H1 (cell line): ENCODE results near the gene MOG. TPM values are rescaled to one million over a fixed set of nuclear protein-coding genes. Genes with fewer than 3 reads are reported as not detected.

Experiments
- CTCF ChIA-PET: fragments of 300-600 bp; sonication (Branson Sonifier 250); formaldehyde crosslinking; loops from one replicate; lab custom pipeline; 2021; ENCODE audit not compliant: partially characterized antibody; lab: Charles Lee
- POLR2A ChIA-PET: fragments of 300-600 bp; sonication (Branson Sonifier 250); formaldehyde crosslinking; loops from one replicate; lab custom pipeline; 2021; ENCODE audit warnings: inconsistent platforms; ENCODE audit not compliant: partially characterized antibody; lab: Charles Lee
- DNase-seq, 2 experiments: peaks; one replicate each; pipeline versions ENCODE4 v3.0.0 to v3.0.0-alpha.2; 2010 to 2022; ENCODE audit warnings: low spot score in 2 of 2, low read depth in 1 of 2, mixed read lengths in 1 of 2
- FAIRE-seq: peaks from 2 replicates; lab custom pipeline; 2011; peaks lifted over from hg19 to GRCh38; lab: Jason Lieb, UNC
- H2AFZ ChIP-seq: 2 replicates; pipeline ENCODE4 v1.8.1; 2012; ENCODE audit warnings: low read length, inconsistent platforms
- H2AK5ac ChIP-seq: 2 replicates; pipeline ENCODE4 v1.6.1; 2013; ENCODE audit warnings: low read depth, low read length
- H2BK120ac ChIP-seq: replicated peaks from 2 replicates; pipeline ENCODE3; 2013; ENCODE audit warnings: low read depth, low read length, inconsistent platforms
- H2BK12ac ChIP-seq: 2 replicates; pipeline ENCODE4 v1.6.1; 2013; ENCODE audit warnings: low read depth, low read length
- H2BK15ac ChIP-seq: 2 replicates; pipeline ENCODE4 v1.6.1; 2013; ENCODE audit warnings: low read length
- H2BK20ac ChIP-seq: 2 replicates; pipeline ENCODE4 v1.6.1; 2013; ENCODE audit warnings: low read length
- H2BK5ac ChIP-seq: 2 replicates; pipeline ENCODE4 v1.6.1; 2013; ENCODE audit warnings: low read depth, low read length
- H3K14ac ChIP-seq: 2 replicates; pipeline ENCODE4 v1.6.1; 2013; ENCODE audit warnings: inconsistent platforms; ENCODE audit not compliant: insufficient read length
- H3K18ac ChIP-seq: 2 replicates; pipeline ENCODE4 v1.6.1; 2013; ENCODE audit warnings: low read length; ENCODE audit errors: extremely low read depth
- H3K23ac ChIP-seq: 2 replicates; pipeline ENCODE4 v1.6.1; 2013; ENCODE audit warnings: inconsistent platforms; ENCODE audit not compliant: insufficient read length
- H3K23me2 ChIP-seq: 2 replicates; pipeline ENCODE4 v1.6.1; 2013; ENCODE audit warnings: low read depth, low read length
- H3K27ac ChIP-seq: 2 replicates; pipeline ENCODE4 v1.6.1; 2011; ENCODE audit warnings: low read depth, low read length, inconsistent platforms
- H3K27me3 ChIP-seq, 4 experiments: replicated peaks in 1 of 4; 1 replicate in 1 of 4; 2 replicates in 3 of 4; pipeline versions ENCODE4 v1.6.1 to v1.8.1; 2011 to 2013; ENCODE audit warnings: low read length in 3 of 4, mild to moderate bottlenecking in 3 of 4, inconsistent platforms in 2 of 4, mixed read lengths in 2 of 4, moderate library complexity in 1 of 4; ENCODE audit not compliant: control insufficient read depth in 3 of 4, insufficient read depth in 3 of 4; ENCODE audit errors: extremely low read depth in 1 of 4
- H3K36me3 ChIP-seq, 4 experiments: 2 replicates each; pipeline versions ENCODE4 v1.6.1 to v1.8.1; 2011 to 2013; ENCODE audit warnings: mild to moderate bottlenecking in 4 of 4, low read length in 3 of 4, moderate library complexity in 2 of 4, control low read depth in 1 of 4, inconsistent platforms in 1 of 4; ENCODE audit not compliant: insufficient read depth in 4 of 4, control insufficient read depth in 2 of 4
- H3K4ac ChIP-seq: replicated peaks from 2 replicates; pipeline ENCODE3; 2013; ENCODE audit warnings: low read length, low read depth, mixed read lengths, inconsistent platforms; ENCODE audit not compliant: insufficient read length
- H3K4me1 ChIP-seq, 4 experiments: replicated peaks in 1 of 4; 1 replicate in 1 of 4; 2 replicates in 3 of 4; pipeline versions ENCODE4 v1.6.1 to v1.8.1; 2011 to 2013; ENCODE audit warnings: low read length in 3 of 4, inconsistent platforms in 2 of 4, mixed read lengths in 1 of 4; ENCODE audit not compliant: insufficient read depth in 4 of 4, control insufficient read depth in 3 of 4
- H3K4me2 ChIP-seq, 2 experiments: 2 replicates each; pipeline versions ENCODE4 v1.6.1 to v1.8.1; 2011 to 2013; ENCODE audit warnings: low read depth in 2 of 2, low read length in 2 of 2, control low read depth in 1 of 2, inconsistent platforms in 1 of 2, mild to moderate bottlenecking in 1 of 2; ENCODE audit not compliant: insufficient read depth in 1 of 2
- H3K4me3 ChIP-seq, 4 experiments: fragments of 200-600, 300-600 bp in 1 of 4; sonication (generic), shearing (Covaris generic), sonication (Bioruptor Twin) in 1 of 4; 2 replicates each; pipeline versions ENCODE4 v1.5.1 to v1.8.1; 2011 to 2016; ENCODE audit warnings: low read length in 4 of 4, low read depth in 3 of 4, control low read depth in 2 of 4, inconsistent platforms in 2 of 4, mild to moderate bottlenecking in 2 of 4, mixed read lengths in 1 of 4, moderate library complexity in 1 of 4; ENCODE audit not compliant: insufficient read depth in 2 of 4; ENCODE audit errors: extremely low read depth in 1 of 4
- H3K56ac ChIP-seq: replicated peaks from 2 replicates; pipeline ENCODE3; 2013; ENCODE audit warnings: low read depth, mild to moderate bottlenecking, mixed read lengths, low read length, inconsistent platforms; ENCODE audit not compliant: insufficient read length
- H3K79me1 ChIP-seq: 2 replicates; pipeline ENCODE4 v1.6.1; 2013; ENCODE audit warnings: low read depth, low read length, control low read depth
- H3K79me2 ChIP-seq, 2 experiments: 2 replicates each; pipeline versions ENCODE4 v1.6.1 to v1.8.1; 2012 to 2013; ENCODE audit warnings: low read length in 2 of 2, mild to moderate bottlenecking in 2 of 2, inconsistent platforms in 1 of 2; ENCODE audit not compliant: insufficient read depth in 2 of 2, control insufficient read depth in 1 of 2
- H3K9ac ChIP-seq, 4 experiments: replicated peaks in 1 of 4; 1 replicate in 1 of 4; 2 replicates in 3 of 4; pipeline versions ENCODE4 v1.6.1 to v1.8.1; 2011 to 2013; ENCODE audit warnings: low read depth in 3 of 4, low read length in 3 of 4, control low read depth in 2 of 4, mild to moderate bottlenecking in 2 of 4, moderate library complexity in 2 of 4, inconsistent platforms in 1 of 4; ENCODE audit errors: extremely low read depth in 1 of 4
- H3K9me3 ChIP-seq, 2 experiments: 2 replicates each; pipeline versions ENCODE4 v1.6.1 to v1.8.1; 2012 to 2013; ENCODE audit warnings: mild to moderate bottlenecking in 2 of 2, moderate library complexity in 2 of 2, control low read depth in 1 of 2, inconsistent platforms in 1 of 2, low read depth in 1 of 2, low read length in 1 of 2, mixed read lengths in 1 of 2; ENCODE audit not compliant: insufficient read depth in 2 of 2
- H4K20me1 ChIP-seq, 2 experiments: replicated peaks in 1 of 2; 2 replicates each; pipeline versions ENCODE3 to v1.8.1; 2011 to 2013; ENCODE audit warnings: inconsistent platforms in 2 of 2, low read length in 2 of 2, mild to moderate bottlenecking in 1 of 2; ENCODE audit not compliant: insufficient read depth in 2 of 2, control insufficient read depth in 1 of 2
- H4K5ac ChIP-seq: 2 replicates; pipeline ENCODE4 v1.6.1; 2013; ENCODE audit warnings: low read length, low read depth, mixed read lengths, inconsistent platforms; ENCODE audit not compliant: insufficient read length
- H4K8ac ChIP-seq: 2 replicates; pipeline ENCODE4 v1.8.0; 2013; ENCODE audit warnings: mild to moderate bottlenecking, moderate library complexity, low read length, inconsistent platforms; ENCODE audit not compliant: insufficient read depth; ENCODE audit errors: extremely low read depth
- H4K91ac ChIP-seq: replicated peaks from 2 replicates; pipeline ENCODE3; 2013; ENCODE audit warnings: low read length, mixed read lengths, inconsistent platforms; ENCODE audit not compliant: insufficient read length
- FOSL1 ChIP-seq: IDR thresholded peaks from 2 replicates; pipeline ENCODE4 v1.6.1; 2011; ENCODE audit warnings: mild to moderate bottlenecking, low read depth, low read length, moderate library complexity; ENCODE audit not compliant: insufficient read depth
- WGBS, 2 experiments: shearing (Covaris generic) in 1 of 2; methylation state at CpG; one replicate each; pipeline versions ENCODE4 v1.1.6 to v1.1.7; 2013 to 2015; ENCODE audit warnings: low lambda C conversion rate in 2 of 2, mixed read lengths in 2 of 2, inconsistent platforms in 1 of 2, low coverage in 1 of 2, missing lambda C conversion rate in 1 of 2; ENCODE audit not compliant: insufficient replicate concordance in 2 of 2, insufficient coverage in 1 of 2, insufficient read length in 1 of 2; ENCODE audit errors: extremely low coverage in 1 of 2, missing lambda C conversion rate in 1 of 2; 5-methylcytosine and 5-hydroxymethylcytosine counted together
- polyA plus RNA-seq, 7 experiments: library from polyadenylated mRNA; depleted of rRNA in 3 of 7; stranded (reverse) in 5 of 7; unstranded in 2 of 7; fragments of >200 nt in 5 of 7; fragments of 200-250 nt in 2 of 7; gene quantifications; 1 replicate in 5 of 7; 2 replicates in 1 of 7; 4 replicates in 1 of 7; pipeline versions ENCODE4 v1.2.1 to v1.2.3, GENCODE V29; 2011 to 2013; ENCODE audit warnings: missing spikeins in 2 of 7, mixed read lengths in 2 of 7
- total RNA-seq: library from RNA; stranded (reverse); fragmentation: NEBNext Ultra II Directional; extraction: Animal tissue kit (Norgen Biotek cat#: 25700); gene quantifications from 2 replicates; pipeline ENCODE4 v1.2.1, GENCODE V29; 2021

MOG gene
- total and polyA plus RNA-seq, 2 of the 8 experiments (the other 6 are each of a cell fraction or from before 2014, with no cell fraction given) = 0.17 to 0.86 TPM

GRCh38 chr6:29674008-29674407 lies 17.1 kb downstream of the MOG start:
- H2BK120ac ChIP-seq = no peak overlapping the region
- no peak for DNase-seq
- H2AFZ ChIP-seq = no peak overlapping the region
- H3K4me1 ChIP-seq = peaks cover 0 to 3% (median 0%) of the 10 kb centered on the region in 4 experiments; a peak in 1 of 7 replicates
- no peak overlapping the region for H3K23ac ChIP-seq
- H3K4me2 ChIP-seq = no peak overlapping the region
- H3K4ac ChIP-seq = no peak overlapping the region
- no peak overlapping the region for H3K9ac ChIP-seq
- no peaks in the 10 kb centered on the region for H3K9me3 ChIP-seq
- H4K8ac ChIP-seq = no peak overlapping the region
- H3K56ac ChIP-seq = no peak overlapping the region
- H3K18ac ChIP-seq = no peak overlapping the region
- no peak overlapping the region for H2BK15ac ChIP-seq
- no peak overlapping the region for H3K27ac ChIP-seq
- ChIA-PET CTCF (interaction anchor here (0.9 to 12.7 kb wide), 6 partner anchors 10 to 21 kb away, joined by 3 to 502 read pairs (median 50); partner anchors contain the start of gene MOG), POLR2A (interaction anchor here (0.8 kb wide), 1 partner anchor 23 kb away, joined by 3 read pairs; no protein-coding TSS in a partner anchor)
- no peaks in the 10 kb centered on the region for H3K27me3 ChIP-seq
- H3K23me2 ChIP-seq = no peaks in the 10 kb centered on the region; the same call in 1 of the 2 replicates
- H2BK12ac ChIP-seq = no peak overlapping the region
- H3K79me2 ChIP-seq = no peaks in the 10 kb centered on the region
- no peaks in the 10 kb centered on the region for H3K36me3 ChIP-seq
- no peak overlapping the region for H2BK20ac ChIP-seq
- no peak for TF ChIP-seq FOSL1
- no peak overlapping the region for H3K4me3 ChIP-seq
- WGBS, 2 experiments = 92% methylated on average over 3 of the region's 5 CpGs; no CpG with 5 or more reads in 1 of the 2 experiments
- no peak overlapping the region for H4K91ac ChIP-seq
- H2BK5ac ChIP-seq = no peak overlapping the region
- H3K79me1 ChIP-seq = no peaks in the 10 kb centered on the region
- H3K14ac ChIP-seq = no peak overlapping the region
- no peak overlapping the region for H4K5ac ChIP-seq
- no peak overlapping the region for H2AK5ac ChIP-seq
- FAIRE-seq = no peak
- no peaks in the 10 kb centered on the region for H4K20me1 ChIP-seq
